ENCODE data around the gene NCBP1. TPM values are rescaled to one million over a fixed set of nuclear protein-coding genes. Genes with fewer than 3 reads are reported as not detected.
A peak's percentile ranks its signal among the peaks of the same experiment; 100 is the strongest.

Gene NCBP1
- total and polyA plus RNA-seq, 9 of the 15 experiments (the other 6 are each of a cell fraction or from before 2014, with no cell fraction given) = 29.4 to 69.7 (median 57.5) TPM

DNA sequence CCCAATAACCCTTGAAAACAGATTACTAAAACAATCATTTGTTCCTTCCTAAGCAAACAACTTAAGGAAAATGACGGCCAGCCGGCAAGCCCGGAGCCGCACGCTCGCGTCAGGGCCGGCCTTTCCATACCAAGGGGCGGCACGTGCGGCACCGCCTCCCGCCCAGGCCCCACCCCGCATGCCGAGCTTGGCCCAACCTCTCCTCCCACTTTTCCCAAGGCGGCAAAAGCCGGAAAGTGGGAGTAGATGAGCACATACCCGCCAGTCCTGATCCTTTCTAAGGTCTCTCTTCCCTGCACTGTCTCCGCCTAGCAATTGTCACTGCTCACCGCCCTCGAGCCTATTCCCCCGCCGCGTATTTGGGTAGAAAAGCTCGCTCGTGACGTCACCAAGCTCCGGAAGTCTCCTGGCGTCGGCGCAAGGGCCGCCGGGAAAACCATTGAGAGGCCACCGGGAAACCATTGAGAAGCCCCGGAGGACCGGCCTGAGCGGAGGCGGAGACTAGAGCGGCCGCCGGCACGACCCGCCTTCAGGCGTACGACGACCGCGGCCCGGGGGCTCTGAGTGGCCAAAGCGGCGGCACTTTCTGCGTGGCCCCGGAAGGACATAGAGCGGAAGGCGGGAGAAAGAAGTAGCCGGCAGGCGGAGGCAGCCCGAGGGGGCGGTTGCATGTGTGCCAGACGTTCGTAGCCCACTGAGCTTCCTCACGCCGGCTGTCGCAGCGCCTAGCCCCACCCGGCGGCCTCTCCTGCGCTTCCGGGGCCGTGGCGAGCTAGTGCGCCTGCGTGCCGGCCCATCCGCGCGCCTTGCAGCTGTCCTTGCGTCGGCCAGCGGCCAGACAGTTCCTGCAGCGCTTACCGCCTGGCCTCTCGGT, at the start of gene NCBP1, which contains the start of gene TSTD2 (continued):
- no peak for TF ChIP-seq MECOM (CRISPR knock-in tag; IDR thresholded peaks at IDR 0.05)
- TF ChIP-seq ATF1 (CRISPR knock-in tag; IDR thresholded peaks at IDR 0.05) = peak; percentile 56
- peak; percentile 99 for TF ChIP-seq ATF1 (tag; IDR thresholded peaks at IDR 0.05)
- TF ChIP-seq SMAD2 (IDR thresholded peaks at IDR 0.05; ENCODE audit: low read depth, low read length) = no peak
- no peak for TF ChIP-seq ZNF764 (CRISPR knock-in tag; IDR thresholded peaks at IDR 0.05; ENCODE audit: low read depth)
- 0 out of 2 replicates have a peak, but pooled peaks have one; percentile 8 for TF ChIP-seq CBFA2T3 (IDR thresholded peaks at IDR 0.05)
- TF ChIP-seq FIP1L1 (IDR thresholded peaks at IDR 0.05; ENCODE audit: low read depth, low read length, poor library complexity, severe bottlenecking) = no peak
- TF ChIP-seq L3MBTL2 (IDR thresholded peaks at IDR 0.05) = peak; percentile 95
- no peak for TF ChIP-seq TAF15 (IDR thresholded peaks at IDR 0.05; ENCODE audit: low read depth, low read length)
- TF ChIP-seq NEUROD1 (IDR thresholded peaks at IDR 0.05; ENCODE audit: borderline replicate concordance, low read depth, low read length, partially characterized antibody) = no peak
- 0 out of 2 replicates have a peak, but pooled peaks have one; percentile 47 for TF ChIP-seq NFATC3 (IDR thresholded peaks at IDR 0.05)
- TF ChIP-seq CCAR2 (IDR thresholded peaks at IDR 0.05; ENCODE audit: low read depth, low read length) = no peak
- TF ChIP-seq NUFIP1 (IDR thresholded peaks at IDR 0.05; ENCODE audit: partially characterized antibody) = no peak
- TF ChIP-seq, protein P1, sequence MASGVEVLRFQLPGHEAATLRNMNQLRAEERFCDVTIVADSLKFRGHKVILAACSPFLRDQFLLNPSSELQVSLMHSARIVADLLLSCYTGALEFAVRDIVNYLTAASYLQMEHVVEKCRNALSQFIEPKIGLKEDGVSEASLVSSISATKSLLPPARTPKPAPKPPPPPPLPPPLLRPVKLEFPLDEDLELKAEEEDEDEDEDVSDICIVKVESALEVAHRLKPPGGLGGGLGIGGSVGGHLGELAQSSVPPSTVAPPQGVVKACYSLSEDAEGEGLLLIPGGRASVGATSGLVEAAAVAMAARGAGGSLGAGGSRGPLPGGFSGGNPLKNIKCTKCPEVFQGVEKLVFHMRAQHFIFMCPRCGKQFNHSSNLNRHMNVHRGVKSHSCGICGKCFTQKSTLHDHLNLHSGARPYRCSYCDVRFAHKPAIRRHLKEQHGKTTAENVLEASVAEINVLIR (CRISPR knock-in tag; IDR thresholded peaks at IDR 0.05) = peak; percentile 92
- TF ChIP-seq FOXJ2 (tag; IDR thresholded peaks at IDR 0.05) = peak; percentile 7; the same call in 1 of the 2 replicates
- TF ChIP-seq CBFB (CRISPR knock-in tag; IDR thresholded peaks at IDR 0.05) = no peak
- TF ChIP-seq SLC30A9 (CRISPR knock-in tag; IDR thresholded peaks at IDR 0.05) = no peak
- TF ChIP-seq CBX3 (IDR thresholded peaks at IDR 0.05; ENCODE audit: borderline replicate concordance in 1 of 2, low read length in 2 of 2) = peak in 1 of 2 experiments; percentile 32; a peak in 1 of 3 replicates
- no peak for TF ChIP-seq SRSF7 (optimal IDR thresholded peaks at IDR 0.05; ENCODE audit: low read depth, low read length)
- TF ChIP-seq BACH1 (tag; IDR thresholded peaks at IDR 0.05) = no peak
- TF ChIP-seq, protein P2, sequence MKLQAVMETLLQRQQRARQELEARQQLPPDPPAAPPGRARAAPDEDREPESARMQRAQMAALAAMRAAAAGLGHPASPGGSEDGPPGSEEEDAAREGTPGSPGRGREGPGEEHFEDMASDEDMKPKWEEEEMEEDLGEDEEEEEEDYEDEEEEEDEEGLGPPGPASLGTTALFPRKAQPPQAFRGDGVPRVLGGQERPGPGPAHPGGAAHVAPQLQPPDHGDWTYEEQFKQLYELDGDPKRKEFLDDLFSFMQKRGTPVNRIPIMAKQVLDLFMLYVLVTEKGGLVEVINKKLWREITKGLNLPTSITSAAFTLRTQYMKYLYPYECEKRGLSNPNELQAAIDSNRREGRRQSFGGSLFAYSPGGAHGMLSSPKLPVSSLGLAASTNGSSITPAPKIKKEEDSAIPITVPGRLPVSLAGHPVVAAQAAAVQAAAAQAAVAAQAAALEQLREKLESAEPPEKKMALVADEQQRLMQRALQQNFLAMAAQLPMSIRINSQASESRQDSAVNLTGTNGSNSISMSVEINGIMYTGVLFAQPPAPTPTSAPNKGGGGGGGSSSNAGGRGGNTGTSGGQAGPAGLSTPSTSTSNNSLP (IDR thresholded peaks at IDR 0.05; ENCODE audit: borderline replicate concordance, low read depth, low read length) = 0 out of 2 replicates have a peak, but pooled peaks have one; percentile 3
- TF ChIP-seq ZNF143 (CRISPR knock-in tag; IDR thresholded peaks at IDR 0.05) = peak; percentile 81
- no peak for TF ChIP-seq STAT5B (CRISPR knock-in tag; IDR thresholded peaks at IDR 0.05)
- TF ChIP-seq, protein P3, sequence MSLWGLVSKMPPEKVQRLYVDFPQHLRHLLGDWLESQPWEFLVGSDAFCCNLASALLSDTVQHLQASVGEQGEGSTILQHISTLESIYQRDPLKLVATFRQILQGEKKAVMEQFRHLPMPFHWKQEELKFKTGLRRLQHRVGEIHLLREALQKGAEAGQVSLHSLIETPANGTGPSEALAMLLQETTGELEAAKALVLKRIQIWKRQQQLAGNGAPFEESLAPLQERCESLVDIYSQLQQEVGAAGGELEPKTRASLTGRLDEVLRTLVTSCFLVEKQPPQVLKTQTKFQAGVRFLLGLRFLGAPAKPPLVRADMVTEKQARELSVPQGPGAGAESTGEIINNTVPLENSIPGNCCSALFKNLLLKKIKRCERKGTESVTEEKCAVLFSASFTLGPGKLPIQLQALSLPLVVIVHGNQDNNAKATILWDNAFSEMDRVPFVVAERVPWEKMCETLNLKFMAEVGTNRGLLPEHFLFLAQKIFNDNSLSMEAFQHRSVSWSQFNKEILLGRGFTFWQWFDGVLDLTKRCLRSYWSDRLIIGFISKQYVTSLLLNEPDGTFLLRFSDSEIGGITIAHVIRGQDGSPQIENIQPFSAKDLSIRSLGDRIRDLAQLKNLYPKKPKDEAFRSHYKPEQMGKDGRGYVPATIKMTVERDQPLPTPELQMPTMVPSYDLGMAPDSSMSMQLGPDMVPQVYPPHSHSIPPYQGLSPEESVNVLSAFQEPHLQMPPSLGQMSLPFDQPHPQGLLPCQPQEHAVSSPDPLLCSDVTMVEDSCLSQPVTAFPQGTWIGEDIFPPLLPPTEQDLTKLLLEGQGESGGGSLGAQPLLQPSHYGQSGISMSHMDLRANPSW (CRISPR knock-in tag; IDR thresholded peaks at IDR 0.05) = no peak
